ENCODE results near the gene HEY2.

The HEY2 gene

DNA sequence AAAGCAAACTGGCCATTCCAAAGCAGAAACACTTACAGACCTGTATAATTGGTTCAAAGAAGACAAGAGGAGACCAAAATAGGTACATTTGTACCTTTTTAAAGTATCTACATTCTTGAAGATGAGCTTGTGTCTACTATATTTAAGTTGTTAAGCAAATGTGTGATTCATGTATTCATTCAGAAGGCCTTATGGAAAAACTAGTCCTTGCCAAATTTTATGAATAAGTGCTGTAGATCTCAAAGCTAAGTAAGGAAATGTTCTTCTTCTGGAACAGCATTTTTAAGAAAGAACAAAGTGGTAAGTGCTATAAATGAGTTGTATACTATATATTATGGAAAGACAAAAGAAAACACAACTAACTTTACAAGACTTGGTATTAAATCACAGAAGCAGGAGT, 22.2 kb upstream of the HEY2 start:
- H3K27me3 ChIP-seq (ENCODE audit: control insufficient read depth, low read length), result no peaks in the 10 kb centered on the region
- no peaks in the 10 kb centered on the region for H3K9me2 ChIP-seq (replicated peaks; ENCODE audit: control insufficient read depth, low read length)
- no peaks in the 10 kb centered on the region for H4K20me1 ChIP-seq (ENCODE audit: control insufficient read depth, insufficient read depth, low read depth, low read length)
- no peaks in the 10 kb centered on the region for H3K79me2 ChIP-seq (ENCODE audit: control insufficient read depth, low read length)
- H3K27ac ChIP-seq (ENCODE audit: low read depth, low read length), result no peak overlapping the region
- TF ChIP-seq EZH2phosphoT487 (IDR thresholded peaks at IDR 0.05; ENCODE audit: borderline replicate concordance, low read length), result no peak
- TF ChIP-seq, protein P1, sequence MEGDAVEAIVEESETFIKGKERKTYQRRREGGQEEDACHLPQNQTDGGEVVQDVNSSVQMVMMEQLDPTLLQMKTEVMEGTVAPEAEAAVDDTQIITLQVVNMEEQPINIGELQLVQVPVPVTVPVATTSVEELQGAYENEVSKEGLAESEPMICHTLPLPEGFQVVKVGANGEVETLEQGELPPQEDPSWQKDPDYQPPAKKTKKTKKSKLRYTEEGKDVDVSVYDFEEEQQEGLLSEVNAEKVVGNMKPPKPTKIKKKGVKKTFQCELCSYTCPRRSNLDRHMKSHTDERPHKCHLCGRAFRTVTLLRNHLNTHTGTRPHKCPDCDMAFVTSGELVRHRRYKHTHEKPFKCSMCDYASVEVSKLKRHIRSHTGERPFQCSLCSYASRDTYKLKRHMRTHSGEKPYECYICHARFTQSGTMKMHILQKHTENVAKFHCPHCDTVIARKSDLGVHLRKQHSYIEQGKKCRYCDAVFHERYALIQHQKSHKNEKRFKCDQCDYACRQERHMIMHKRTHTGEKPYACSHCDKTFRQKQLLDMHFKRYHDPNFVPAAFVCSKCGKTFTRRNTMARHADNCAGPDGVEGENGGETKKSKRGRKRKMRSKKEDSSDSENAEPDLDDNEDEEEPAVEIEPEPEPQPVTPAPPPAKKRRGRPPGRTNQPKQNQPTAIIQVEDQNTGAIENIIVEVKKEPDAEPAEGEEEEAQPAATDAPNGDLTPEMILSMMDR (IDR thresholded peaks at IDR 0.05; ENCODE audit: low read depth, low read length, poor library complexity, severe bottlenecking), result no peak
- no peak overlapping the region for H3K4me2 ChIP-seq (ENCODE audit: low read length)
- H3K9me3 ChIP-seq (ENCODE audit: control insufficient read depth, insufficient read depth, low read length), result no peaks in the 10 kb centered on the region
- H3K4me3 ChIP-seq (ENCODE audit: low read length), result no peak overlapping the region
- H3F3A ChIP-seq (ENCODE audit: control insufficient read depth, insufficient read depth), result no peaks in the 10 kb centered on the region
- H3K4me1 ChIP-seq (ENCODE audit: control insufficient read depth, low read length), result peaks cover 9% of the 10 kb centered on the region
- no peaks in the 10 kb centered on the region for H3K36me3 ChIP-seq (ENCODE audit: control insufficient read depth, low read length)

DNA sequence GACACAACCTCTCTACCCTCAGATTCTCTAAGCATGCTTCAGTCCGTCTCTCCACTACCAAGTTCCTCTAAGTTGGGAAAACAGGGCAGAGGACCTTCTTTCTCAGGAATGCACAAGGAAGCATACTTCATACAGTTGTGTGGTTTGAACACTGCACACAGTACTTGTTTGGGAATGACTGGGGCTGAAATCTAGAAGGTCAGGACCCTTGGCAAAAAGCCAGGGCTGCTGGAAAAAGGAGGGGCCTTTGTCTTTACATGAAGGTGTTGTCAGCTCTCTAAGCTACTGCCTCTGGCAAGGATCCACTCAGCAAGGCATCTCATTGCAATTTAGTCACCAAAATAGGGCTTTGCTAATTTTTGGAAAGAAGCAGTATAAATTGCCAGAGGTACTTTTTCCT, 20.7 kb upstream of the HEY2 start:
- TF ChIP-seq, protein P1 (IDR thresholded peaks at IDR 0.05; ENCODE audit: low read depth, low read length, poor library complexity, severe bottlenecking), result no peak
- no peak for TF ChIP-seq EZH2phosphoT487 (IDR thresholded peaks at IDR 0.05; ENCODE audit: borderline replicate concordance, low read length)
- no peak overlapping the region for H3K27ac ChIP-seq (ENCODE audit: low read depth, low read length)
- no peaks in the 10 kb centered on the region for H3K27me3 ChIP-seq (ENCODE audit: control insufficient read depth, low read length)
- H3K36me3 ChIP-seq (ENCODE audit: control insufficient read depth, low read length), result no peaks in the 10 kb centered on the region
- H3K9me2 ChIP-seq (replicated peaks; ENCODE audit: control insufficient read depth, low read length), result no peaks in the 10 kb centered on the region
- H4K20me1 ChIP-seq (ENCODE audit: control insufficient read depth, insufficient read depth, low read depth, low read length), result no peaks in the 10 kb centered on the region
- H3K4me1 ChIP-seq (ENCODE audit: control insufficient read depth, low read length), result peaks cover 9% of the 10 kb centered on the region
- no peak overlapping the region for H3K4me3 ChIP-seq (ENCODE audit: low read length)
- no peaks in the 10 kb centered on the region for H3K9me3 ChIP-seq (ENCODE audit: control insufficient read depth, insufficient read depth, low read length)
- no peaks in the 10 kb centered on the region for H3K79me2 ChIP-seq (ENCODE audit: control insufficient read depth, low read length)
- no peak overlapping the region for H3K4me2 ChIP-seq (ENCODE audit: low read length)
- H3F3A ChIP-seq (ENCODE audit: control insufficient read depth, insufficient read depth), result no peaks in the 10 kb centered on the region

DNA sequence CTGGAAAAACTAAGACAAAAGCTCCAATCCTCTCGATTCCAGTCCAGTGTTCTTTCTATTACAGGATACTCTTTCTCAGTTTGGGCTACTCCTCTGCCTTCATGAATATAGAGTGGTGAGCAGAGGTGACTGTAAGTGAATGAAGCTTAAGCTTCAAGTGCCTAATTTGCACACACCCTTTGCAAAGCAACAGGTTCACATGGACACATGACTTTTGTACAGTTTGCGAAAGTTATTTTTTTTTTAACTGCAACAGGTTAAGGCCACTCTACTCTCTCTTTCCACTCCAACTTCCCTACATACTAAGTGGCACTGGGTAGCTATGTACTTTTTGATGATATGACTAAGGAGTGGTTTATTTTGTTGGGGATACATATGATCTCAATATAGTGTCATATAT, 19.4 kb upstream of the HEY2 start:
- Histone ChIP-seq H3K36me3 (ENCODE audit: control insufficient read depth, low read length) (no peaks in the 10 kb centered on the region), H4K20me1 (ENCODE audit: control insufficient read depth, insufficient read depth, low read depth, low read length) (no peaks in the 10 kb centered on the region), H3K4me2 (ENCODE audit: low read length) (0 out of 2 replicates have a peak overlapping the region, but pooled peaks have one; percentile 4), H3K9me3 (ENCODE audit: control insufficient read depth, insufficient read depth, low read length) (no peaks in the 10 kb centered on the region), H3K4me1 (ENCODE audit: control insufficient read depth, low read length) (peaks cover 9% of the 10 kb centered on the region), H3K4me3 (ENCODE audit: low read length) (no peak overlapping the region), H3K9me2 (replicated peaks; ENCODE audit: control insufficient read depth, low read length) (no peaks in the 10 kb centered on the region), H3K27me3 (ENCODE audit: control insufficient read depth, low read length) (peaks cover 2% of the 10 kb centered on the region; the same call in 1 of the 2 replicates), H3K27ac (ENCODE audit: low read depth, low read length) (no peak overlapping the region), H3K79me2 (ENCODE audit: control insufficient read depth, low read length) (no peaks in the 10 kb centered on the region), H3F3A (ENCODE audit: control insufficient read depth, insufficient read depth) (no peaks in the 10 kb centered on the region)
- no peak for TF ChIP-seq EZH2phosphoT487 (IDR thresholded peaks at IDR 0.05; ENCODE audit: borderline replicate concordance, low read length)
- TF ChIP-seq, protein P1 (IDR thresholded peaks at IDR 0.05; ENCODE audit: low read depth, low read length, poor library complexity, severe bottlenecking), result no peak
